ENCODE data around the gene MPC2.

GRCh38 chr1:167880580-167881021, 56.3 kb downstream of the MPC2 start:
- TF ChIP-seq POLR2A (IDR thresholded peaks at IDR 0.05): no peak
- no peak for TF ChIP-seq CTCF (IDR thresholded peaks at IDR 0.05)
